Parathyroid adenoma (tissue), 2 donors: Measurements from ENCODE around the gene SNTG2.

ENCODE experiments used
- H2AFZ ChIP-seq: fragments of 300-600 bp; sonication (generic); one replicate; pipeline ENCODE4 v1.7.0; 2017; ENCODE audit warnings: antibody characterized with exemption, mild to moderate bottlenecking
- H3K27ac ChIP-seq: fragments of 300-600 bp; sonication (generic); one replicate; pipeline ENCODE4 v1.7.0; 2017
- H3K27me3 ChIP-seq: fragments of 300-600 bp; sonication (generic); one replicate; pipeline ENCODE4 v1.7.0; 2017; ENCODE audit warnings: low read length; ENCODE audit not compliant: control insufficient read depth, insufficient read depth
- H3K36me3 ChIP-seq: fragments of 300-600 bp; sonication (generic); one replicate; pipeline ENCODE4 v1.7.0; 2017; ENCODE audit warnings: low read length; ENCODE audit not compliant: control insufficient read depth, insufficient read depth
- H3K4me1 ChIP-seq: fragments of 300-600 bp; sonication (generic); one replicate; pipeline ENCODE4 v1.7.0; 2017; ENCODE audit warnings: control low read depth
- H3K4me2 ChIP-seq: fragments of 300-600 bp; sonication (generic); one replicate; pipeline ENCODE4 v1.7.0; 2017; ENCODE audit warnings: low read length
- H3K4me3 ChIP-seq: fragments of 300-600 bp; sonication (generic); one replicate; pipeline ENCODE4 v1.7.0; 2017; ENCODE audit warnings: low read depth, low read length
- H3K79me2 ChIP-seq: fragments of 300-600 bp; sonication (generic); one replicate; pipeline ENCODE4 v1.7.0; 2017; ENCODE audit warnings: control low read depth
- H3K9ac ChIP-seq: fragments of 300-600 bp; sonication (generic); one replicate; pipeline ENCODE4 v1.7.0; 2017; ENCODE audit warnings: mild to moderate bottlenecking
- H3K9me3 ChIP-seq: fragments of 300-600 bp; sonication (generic); one replicate; pipeline ENCODE4 v1.7.0; 2017; ENCODE audit warnings: low read length; ENCODE audit not compliant: control insufficient read depth
- CTCF ChIP-seq: fragments of 300-600 bp; sonication (generic); IDR thresholded peaks from one replicate; pipeline ENCODE4 v1.7.0; 2017; ENCODE audit warnings: antibody characterized with exemption, mild to moderate bottlenecking
- donor health status: primary hyperparathyroidism.

Gene SNTG2

GRCh38 chr2:1295740-1296139 lies 345.1 kb downstream of the SNTG2 start:
- Histone ChIP-seq H3K4me2 (no peak overlapping the region), H3K27me3 (no peaks in the 10 kb centered on the region), H3K79me2 (no peaks in the 10 kb centered on the region), H2AFZ (no peak overlapping the region), H3K9me3 (no peaks in the 10 kb centered on the region), H3K9ac (no peak overlapping the region), H3K4me3 (no peak overlapping the region), H3K4me1 (no peaks in the 10 kb centered on the region), H3K36me3 (no peaks in the 10 kb centered on the region), H3K27ac (no peak overlapping the region)
- TF ChIP-seq CTCF = no peak

DNA sequence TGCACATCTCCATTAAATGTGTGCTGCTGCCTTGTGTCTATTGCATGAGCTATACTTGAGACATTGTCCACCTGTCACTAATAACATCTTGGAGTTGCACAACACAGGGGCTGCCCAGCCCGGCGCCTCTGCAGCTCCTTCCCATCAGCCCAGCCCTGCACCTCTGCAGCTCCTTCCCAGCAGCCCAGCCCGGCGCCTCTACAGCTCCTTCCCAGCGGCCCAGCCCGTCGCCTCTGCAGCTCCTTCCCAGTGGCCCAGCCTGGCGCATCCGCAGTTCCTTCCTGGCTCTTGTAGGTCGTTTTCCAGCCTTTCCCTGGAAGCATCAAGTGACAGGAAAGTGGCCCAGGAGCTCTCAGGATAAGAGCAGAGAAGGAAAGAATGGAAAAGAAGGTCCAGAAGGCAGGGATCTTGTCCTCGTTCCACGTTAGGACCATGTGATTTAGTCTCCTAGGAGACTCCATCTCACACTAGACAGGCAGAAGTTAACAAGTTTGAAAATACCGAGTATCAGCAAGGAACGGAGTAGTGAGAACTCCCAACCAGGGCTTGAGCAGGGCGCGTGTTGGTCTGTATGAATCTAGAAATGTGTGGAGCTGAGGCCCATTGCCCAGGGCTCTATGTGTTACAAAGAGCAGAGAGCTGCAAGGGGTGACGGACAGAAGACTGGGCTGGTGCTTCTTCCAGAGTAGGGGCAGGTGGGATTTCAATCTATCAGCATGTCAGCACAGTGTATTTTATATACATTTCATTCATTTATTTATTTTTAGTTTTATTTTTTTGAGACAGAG lies 346.9 kb downstream of the SNTG2 start:
- no peaks in the 10 kb centered on the region for H3K36me3 ChIP-seq
- no peak overlapping the region for H2AFZ ChIP-seq
- no peak overlapping the region for H3K9ac ChIP-seq
- no peak for TF ChIP-seq CTCF
- no peaks in the 10 kb centered on the region for H3K79me2 ChIP-seq
- no peak overlapping the region for H3K4me3 ChIP-seq
- no peaks in the 10 kb centered on the region for H3K27me3 ChIP-seq
- H3K9me3 ChIP-seq = no peaks in the 10 kb centered on the region
- no peaks in the 10 kb centered on the region for H3K4me1 ChIP-seq
- no peak overlapping the region for H3K4me2 ChIP-seq
- H3K27ac ChIP-seq = no peak overlapping the region

DNA sequence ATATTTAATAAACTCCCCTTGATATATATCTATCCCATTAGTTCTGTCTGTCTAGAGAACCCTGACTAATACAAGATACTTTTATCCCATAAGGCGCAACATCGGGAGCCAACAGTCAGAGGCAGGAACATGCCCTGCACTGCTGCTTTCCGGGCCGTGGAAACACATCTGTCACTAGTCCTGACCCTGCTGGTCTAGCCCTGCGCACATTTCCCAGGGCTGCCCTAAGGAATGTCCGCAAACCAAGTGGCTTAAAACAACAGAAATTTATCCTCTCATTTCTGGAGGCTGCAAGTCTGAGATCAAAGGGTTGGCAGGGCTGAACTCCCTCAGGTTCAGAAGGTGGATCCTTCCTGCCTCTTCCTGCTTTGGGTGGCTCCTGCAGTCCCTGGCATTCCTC lies 348.4 kb downstream of the SNTG2 start:
- H2AFZ ChIP-seq = no peak overlapping the region
- H3K9ac ChIP-seq = no peak overlapping the region
- H3K36me3 ChIP-seq = no peaks in the 10 kb centered on the region
- no peak overlapping the region for H3K27ac ChIP-seq
- no peak for TF ChIP-seq CTCF
- H3K4me1 ChIP-seq = no peaks in the 10 kb centered on the region
- H3K79me2 ChIP-seq = no peaks in the 10 kb centered on the region
- H3K9me3 ChIP-seq = no peaks in the 10 kb centered on the region
- H3K4me2 ChIP-seq = no peak overlapping the region
- H3K27me3 ChIP-seq = no peaks in the 10 kb centered on the region
- no peak overlapping the region for H3K4me3 ChIP-seq

DNA sequence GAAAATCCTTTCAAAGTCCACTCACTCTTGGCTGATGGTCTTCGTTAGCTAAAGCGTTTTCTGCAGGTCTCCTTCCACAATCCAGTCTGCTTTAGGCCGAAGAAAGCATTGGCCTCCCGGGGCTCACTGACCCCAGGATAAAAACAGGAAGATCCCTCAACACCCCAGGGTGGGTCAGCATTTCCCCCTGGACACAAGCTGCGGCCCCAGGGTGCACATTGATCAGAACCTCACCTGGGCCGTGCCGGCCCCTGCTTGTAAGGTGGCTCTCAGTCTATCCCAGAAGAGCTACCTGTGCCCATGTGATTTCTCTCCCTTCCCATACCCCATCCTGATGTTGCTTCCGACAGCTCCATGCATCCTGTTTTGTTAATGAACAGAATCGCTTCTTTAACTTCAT lies 349.6 kb downstream of the SNTG2 start:
- H3K4me2 ChIP-seq = no peak overlapping the region
- no peaks in the 10 kb centered on the region for H3K36me3 ChIP-seq
- H3K9me3 ChIP-seq = no peaks in the 10 kb centered on the region
- no peaks in the 10 kb centered on the region for H3K4me1 ChIP-seq
- no peak for TF ChIP-seq CTCF
- no peak overlapping the region for H3K4me3 ChIP-seq
- H2AFZ ChIP-seq = no peak overlapping the region
- no peak overlapping the region for H3K9ac ChIP-seq
- no peaks in the 10 kb centered on the region for H3K79me2 ChIP-seq
- H3K27me3 ChIP-seq = no peaks in the 10 kb centered on the region
- H3K27ac ChIP-seq = no peak overlapping the region

DNA sequence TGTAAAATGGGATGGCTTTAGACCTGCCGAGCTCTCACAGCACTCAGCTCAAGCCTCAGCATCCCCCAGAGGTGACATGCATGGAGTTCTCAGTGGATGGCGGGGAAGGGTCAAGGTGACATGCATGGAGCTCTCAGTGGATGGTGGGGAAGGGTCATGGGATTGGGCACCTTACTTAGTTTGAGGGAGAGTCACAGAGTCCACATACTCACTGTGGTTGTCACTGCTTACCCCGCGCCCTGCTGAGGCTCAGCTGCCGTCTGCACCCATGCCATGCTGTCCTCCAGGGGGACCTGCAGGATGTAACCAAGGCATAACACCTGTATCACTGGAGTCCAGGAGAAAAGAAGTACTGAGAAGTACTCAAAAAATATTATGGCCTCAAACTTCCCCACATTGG lies 350.4 kb downstream of the SNTG2 start:
- Histone ChIP-seq H3K27ac (no peak overlapping the region), H3K27me3 (no peaks in the 10 kb centered on the region), H2AFZ (no peak overlapping the region), H3K36me3 (no peaks in the 10 kb centered on the region), H3K4me2 (no peak overlapping the region), H3K4me3 (no peak overlapping the region), H3K79me2 (no peaks in the 10 kb centered on the region), H3K9ac (no peak overlapping the region), H3K4me1 (no peaks in the 10 kb centered on the region), H3K9me3 (no peaks in the 10 kb centered on the region)
- TF ChIP-seq CTCF = no peak
